NCI-H2107 treated with DMSO at 0.1 percent for 48 hours (cell line): ENCODE data around the gene ATP5F1D.

Experiments
- DNase-seq: peaks from one replicate; lab custom pipeline; 2025; ENCODE audit not compliant: unreplicated experiment; lab: John Stamatoyannopoulos, UW

The ATP5F1D gene

DNA sequence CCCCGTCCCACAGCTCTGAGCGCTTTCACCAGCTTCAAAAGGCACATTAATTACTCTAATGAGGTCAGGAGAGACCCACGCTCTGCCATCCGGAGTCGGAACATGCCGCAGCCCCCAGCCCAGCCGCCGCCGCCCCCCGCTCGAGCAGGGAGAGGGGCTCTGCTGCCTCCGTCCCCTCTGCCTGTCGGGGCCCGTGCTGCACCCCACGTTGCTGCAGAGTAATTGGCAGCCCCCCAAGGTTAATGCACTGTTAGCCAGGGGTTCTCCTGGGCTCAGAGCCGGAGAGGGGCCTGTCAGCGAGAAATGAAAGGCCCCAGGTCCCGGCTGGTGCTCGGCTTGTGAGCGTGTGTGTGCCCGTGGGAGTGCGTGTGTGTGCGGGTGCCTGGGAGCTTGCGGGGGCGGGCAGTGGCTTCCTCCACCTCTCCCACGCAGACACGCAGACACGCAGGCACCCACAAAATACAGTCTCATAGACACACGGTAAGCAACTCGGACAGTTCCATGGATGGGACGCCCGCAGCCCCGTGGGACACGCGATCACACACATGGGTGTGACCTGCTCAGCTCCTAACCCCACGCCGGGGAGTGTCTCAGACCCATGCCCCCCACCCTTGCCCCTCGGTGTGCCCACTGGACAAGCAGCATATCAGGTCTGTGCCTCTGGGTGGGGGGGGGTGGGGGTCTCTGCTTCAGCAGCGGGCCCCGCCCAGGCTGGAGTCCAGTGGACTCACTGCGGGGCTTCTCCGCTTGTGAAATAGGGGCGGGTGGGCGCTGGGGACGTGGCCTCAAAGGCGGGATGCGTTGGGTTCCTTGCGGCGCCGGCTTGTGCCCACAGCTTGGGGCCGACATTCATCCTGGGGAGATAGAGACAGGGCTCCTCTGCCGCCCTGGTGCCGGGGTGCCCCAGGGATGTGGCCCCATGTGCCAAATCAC is 39.4 kb downstream of the ATP5F1D start:
- no peak for DNase-seq

DNA sequence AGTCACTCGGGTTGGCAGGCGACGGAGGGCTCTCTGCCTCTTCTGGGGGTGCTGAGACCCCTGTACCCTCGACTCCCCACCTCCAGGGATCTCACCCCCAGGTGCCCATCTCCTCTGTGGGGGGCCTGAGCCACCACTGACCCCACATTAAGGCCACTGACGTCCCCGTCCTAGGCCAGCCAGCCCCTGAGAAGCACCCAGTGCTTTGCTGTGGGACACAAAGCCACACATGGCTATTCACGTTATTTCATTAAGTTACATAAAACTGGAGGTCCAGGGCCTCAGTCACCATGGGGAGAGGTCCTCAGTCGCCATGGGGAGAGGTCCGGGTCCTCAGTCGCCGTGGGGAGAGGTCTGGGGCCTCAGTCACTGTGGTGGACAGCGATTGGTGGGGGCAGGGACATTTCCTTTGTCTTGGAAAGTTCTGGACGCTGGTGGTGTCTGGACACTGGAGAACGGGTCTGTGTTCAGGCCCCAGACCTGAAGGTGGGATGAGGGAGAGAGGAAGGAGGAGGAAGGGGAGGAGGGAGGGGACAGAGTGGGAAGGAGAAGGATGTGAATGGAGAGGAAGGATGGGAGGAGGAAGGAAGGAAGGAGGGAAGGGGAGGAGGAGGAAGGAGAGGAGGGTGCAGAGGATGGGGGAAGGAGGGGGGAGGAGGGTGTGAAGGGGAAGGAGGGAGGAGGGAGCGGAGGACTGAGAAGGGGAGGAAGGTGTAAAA is 40.2 kb downstream of the ATP5F1D start:
- DNase-seq = no peak

DNA sequence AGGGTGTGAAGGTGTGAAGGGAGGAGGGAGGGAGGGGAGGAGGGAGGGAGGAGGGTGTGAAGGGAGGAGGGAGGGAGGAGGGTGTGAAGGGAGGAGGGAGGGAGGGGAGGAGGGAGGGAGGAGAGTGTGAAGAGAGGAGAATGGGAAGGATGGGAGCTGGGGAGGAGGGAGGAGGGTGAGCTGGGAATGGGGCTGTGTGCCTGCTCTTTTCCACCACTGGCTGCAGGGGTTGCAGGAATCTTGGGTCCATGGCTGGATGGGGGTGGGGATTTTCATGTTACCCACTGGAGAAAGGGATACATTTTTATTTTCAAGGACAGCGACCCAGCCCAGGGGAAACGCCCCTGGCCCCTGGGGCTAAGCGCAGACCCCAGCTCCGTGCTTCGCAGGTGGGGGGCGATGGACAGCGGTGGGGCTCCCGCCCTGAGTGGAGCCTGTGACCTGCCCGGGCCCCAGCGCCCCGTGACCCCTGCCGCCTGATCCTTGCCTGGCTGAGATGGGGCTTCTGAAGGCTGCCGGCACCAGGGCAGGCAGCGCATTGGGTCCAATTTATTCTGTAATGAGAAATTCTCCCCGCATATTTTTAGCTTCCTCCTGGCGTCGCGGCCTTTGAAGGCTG is 41.1 kb downstream of the ATP5F1D start:
- DNase-seq = no peak

DNA sequence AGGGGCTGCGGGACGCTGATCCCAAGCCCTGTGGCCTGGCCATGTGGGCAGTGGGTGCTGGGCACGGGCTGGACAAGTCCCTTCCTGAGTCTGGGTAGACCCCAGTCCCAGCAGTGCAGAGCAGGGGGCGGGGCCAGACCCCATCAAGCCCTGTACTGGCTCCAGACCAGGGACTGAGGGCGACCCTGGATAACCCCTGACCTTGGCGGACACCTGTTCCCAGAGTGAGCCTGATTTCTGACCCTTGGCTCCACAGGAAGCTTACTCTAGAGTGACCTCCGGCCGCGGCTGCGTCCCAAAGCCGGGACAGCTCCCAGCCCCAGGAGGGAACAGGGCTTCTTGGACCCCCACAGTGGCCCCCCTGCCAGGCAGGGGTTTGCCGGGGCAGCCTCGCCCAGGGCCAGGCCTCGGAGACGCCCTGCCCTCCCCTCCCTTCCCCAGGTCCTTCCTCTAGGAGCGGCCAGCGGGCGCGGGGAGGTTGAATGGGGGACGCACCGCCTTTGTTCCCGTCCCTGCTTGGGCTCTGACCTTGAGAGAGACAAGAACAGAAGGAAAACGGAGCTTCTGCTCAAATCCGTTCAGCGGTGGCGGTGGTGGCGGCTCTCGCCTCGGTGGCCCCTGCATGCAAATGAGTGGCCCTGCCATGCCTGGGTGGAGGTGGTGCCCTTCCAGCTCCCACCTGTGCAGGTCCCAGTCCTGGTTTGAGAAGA is 41.8 kb downstream of the ATP5F1D start:
- DNase-seq = no peak

DNA sequence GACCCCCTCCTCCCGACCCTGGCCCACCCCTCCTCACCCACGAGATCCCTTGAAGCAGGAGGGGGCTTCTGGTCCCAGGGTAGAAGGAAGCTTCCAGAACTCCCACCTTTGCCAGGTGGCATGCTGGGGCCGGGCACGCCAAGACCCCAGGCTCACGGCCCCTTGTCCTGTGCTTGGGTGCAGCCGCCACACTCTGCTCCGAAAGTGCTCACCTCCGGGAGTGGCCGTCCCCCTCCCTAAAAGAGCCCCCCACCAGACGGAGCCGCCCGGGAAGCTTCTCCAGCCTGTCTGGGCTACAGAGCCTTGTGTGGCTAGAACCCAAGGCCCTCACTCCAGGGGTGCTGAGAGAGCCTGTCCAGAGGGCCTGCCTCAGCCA is 42.4 kb downstream of the ATP5F1D start:
- no peak for DNase-seq

DNA sequence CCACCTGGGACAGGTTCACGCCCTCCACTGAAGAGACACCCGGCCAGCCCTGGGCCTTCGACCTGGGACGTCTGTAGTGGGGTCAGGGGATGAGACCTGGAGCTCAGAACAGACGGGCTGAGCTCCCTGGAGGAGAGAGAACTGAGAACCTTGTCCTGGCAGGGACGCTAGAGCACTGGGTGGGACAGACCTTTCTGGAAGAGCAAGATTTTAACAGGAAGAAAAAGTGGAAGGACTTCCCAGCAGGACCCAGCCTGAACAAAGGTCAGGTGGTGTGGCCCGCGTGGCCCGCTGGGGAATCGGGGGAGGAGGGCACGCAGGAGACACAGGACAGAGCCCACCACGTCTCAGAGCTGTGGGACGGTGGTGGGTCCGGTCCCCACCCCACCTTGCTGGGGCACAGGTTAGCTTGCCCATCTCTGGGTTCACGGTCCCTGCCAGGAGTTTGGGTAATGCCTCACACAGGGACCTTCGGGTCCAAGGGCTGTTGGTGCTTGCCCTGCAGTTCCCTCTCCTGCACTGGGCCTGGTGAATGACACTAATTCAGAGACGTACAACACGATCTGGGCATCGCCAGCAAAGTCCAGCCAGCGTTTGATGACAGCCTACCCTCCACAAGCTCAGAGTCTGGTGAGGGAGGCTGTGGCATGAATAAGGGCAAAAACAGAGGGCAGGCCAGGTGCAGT is 42.9 kb downstream of the ATP5F1D start:
- no peak for DNase-seq

DNA sequence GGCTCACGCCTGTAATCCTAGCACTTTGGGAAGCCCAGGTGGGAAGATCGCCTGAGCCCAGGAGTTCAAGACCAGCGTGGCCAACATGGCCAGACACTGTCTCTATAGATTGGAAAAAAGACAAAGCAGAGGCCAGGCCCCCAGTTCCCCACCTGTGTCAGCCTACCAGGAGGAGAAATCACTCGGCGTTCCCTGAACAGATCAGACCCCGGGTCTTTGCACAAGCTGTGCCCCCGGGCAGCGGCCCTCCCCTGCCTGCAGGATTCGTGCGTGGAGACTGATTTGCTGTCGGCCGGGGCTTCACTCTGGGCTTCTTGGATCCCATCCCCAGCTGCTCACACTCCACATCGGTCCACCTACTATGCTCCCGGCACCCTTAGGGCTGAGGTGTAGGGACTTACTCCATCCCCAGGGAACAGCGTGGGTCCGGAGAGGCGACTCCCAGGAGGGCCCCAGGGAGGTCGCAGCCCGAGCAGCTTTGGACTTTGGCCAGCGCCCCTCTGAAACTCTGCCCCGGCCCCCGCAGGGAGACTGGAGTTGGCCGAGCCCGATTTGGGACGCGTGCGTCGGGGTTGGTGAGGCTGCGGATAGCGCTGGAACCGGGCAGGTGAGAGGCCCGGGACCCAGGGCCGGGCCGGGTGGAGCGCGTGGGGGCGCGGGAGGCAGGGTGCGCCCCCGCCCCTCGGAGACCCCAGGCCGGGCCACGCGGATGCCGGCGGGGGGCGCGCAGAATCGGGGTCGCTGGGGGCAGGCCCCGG is 43.6 kb downstream of the ATP5F1D start:
- no peak for DNase-seq

DNA sequence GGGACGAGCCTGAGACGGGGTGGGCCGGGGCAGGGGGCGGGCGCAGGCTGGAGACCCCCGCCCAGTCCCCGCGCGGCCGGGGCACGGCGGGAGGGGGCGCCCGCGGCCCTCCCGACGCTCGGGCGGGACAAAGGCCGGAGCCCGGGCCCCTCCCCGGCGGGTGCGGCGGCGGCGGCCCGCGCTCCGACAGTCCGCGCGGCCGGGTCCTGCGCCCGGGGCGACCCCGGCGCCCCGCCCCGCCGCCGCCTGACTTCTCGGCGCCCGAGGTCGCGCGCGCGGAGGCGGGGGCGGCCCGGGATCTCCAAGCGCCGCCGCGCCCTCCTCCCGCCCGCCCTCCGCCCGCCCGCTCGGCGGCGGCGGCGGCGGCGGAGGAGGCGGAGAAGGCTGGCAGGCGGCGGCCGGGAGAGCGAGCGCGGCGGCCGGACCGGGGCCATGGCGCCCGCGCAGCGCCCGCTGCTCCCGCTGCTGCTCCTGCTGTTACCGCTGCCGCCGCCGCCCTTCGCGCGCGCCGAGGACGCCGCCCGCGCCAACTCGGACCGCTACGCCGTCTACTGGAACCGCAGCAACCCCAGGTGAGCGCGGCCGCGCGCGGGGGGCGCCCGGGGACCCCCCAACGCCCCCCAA is 44.3 kb downstream of the ATP5F1D start, which contains the start of gene EFNA2:
EFNA2 (plus strand) TSS at position 137 of the 624 bp plus-strand sequence; CDS start at position 433, 296 bp downstream.
- no peak for DNase-seq

DNA sequence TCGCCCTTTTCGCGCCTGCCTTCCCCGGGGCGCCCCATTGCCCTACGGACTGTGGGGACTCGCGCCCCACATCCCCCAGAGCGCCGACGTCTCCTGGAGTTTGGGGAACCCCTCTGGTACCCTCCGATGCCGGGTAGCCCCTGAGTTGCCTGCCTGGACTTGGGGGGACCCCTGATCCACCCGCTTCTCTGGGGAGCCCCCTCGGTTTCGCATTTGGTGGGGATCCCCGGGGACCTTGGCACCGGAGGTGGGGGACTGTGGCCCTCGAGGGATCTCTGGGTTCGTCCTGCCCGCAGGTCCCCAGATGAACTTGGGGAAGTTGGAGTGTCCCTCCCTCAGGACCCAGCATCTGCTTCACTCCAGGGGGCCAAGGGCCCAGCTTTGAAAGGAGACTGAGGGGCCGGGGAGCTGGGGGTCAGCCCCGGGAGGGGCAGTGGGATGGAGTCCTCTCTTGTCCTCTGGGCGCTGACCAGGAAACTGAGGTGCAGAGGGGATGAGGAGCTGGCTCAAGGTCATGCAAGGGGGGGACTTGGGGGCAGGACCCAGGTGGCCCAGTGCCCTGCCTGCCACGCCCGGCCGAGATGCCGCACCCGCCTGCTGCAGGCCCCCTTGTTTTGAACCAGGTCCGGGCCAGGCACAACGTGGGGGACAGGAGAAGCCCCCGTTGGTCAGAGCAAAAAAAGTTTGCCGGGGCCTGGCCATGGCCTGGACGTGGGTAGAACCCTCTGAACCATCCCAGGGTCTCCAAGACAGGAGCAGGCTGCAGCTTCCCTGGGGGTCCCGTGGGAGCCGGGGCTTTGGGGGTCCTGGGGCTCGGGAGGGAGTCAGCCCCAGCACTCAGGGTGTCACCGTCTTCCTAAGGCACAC is 45.2 kb downstream of the ATP5F1D start:
- no peak for DNase-seq

DNA sequence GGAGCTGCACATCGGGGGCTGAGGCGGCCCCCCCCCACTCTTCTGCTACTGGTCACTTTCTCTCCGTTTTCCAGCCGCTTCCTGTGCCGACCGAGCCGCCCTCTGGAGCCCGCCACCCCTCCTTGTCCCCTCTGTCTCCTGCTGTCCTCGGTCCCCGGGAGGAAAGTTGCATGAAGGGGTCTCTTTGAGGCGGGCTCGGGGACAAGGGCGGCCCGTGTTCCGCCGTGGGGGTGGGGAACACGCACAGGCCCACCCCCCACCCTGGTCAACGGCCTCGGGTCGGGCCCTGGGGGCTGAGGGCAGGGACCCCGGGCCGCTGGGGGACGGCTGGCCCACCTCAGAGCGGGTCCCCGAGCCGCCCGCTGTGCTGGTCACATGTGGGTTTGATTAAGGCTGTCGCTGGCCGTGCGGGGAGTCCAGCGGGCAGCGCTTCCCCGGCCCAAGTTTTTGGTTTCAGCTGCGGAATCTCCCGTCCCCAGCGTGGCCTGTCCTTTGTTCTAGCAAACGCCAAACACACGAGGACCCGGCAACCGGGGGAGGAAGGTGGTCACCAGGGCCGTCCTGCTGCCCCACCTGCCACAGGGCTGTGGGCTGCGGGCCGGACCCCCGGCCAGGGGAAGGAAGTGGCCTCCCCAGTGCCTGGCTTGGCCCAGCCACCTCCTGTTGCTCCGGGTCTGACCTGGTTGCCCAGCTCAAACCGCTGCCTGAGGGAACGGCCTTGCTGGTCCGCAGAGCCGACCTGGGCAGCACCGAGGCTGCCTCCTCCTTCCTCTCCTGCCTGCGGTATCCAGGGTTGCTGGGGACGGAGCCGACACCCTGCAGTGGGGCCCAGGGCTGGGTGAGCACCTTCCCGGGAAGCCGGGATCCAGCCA is 46.0 kb downstream of the ATP5F1D start:
- no peak for DNase-seq

DNA sequence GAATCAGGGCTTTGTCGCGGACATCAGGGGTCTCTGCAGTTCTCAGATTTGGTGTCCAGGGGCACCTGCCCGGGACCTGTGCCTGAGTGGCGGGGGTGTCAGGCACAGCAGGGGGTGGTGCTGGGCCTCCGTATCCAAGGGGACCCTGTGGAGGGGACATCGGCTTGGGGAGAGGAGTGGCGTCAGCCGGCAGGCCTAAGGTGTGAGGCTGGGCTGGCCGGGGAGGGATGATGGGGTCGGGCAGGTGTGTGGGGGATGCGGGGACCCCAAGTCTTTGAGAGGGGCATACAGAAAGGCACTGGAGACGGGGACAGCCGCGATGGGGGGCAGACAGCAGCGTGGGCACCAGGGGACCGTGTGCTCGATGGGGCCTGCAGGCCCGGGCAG is 46.7 kb downstream of the ATP5F1D start:
- no peak for DNase-seq

DNA sequence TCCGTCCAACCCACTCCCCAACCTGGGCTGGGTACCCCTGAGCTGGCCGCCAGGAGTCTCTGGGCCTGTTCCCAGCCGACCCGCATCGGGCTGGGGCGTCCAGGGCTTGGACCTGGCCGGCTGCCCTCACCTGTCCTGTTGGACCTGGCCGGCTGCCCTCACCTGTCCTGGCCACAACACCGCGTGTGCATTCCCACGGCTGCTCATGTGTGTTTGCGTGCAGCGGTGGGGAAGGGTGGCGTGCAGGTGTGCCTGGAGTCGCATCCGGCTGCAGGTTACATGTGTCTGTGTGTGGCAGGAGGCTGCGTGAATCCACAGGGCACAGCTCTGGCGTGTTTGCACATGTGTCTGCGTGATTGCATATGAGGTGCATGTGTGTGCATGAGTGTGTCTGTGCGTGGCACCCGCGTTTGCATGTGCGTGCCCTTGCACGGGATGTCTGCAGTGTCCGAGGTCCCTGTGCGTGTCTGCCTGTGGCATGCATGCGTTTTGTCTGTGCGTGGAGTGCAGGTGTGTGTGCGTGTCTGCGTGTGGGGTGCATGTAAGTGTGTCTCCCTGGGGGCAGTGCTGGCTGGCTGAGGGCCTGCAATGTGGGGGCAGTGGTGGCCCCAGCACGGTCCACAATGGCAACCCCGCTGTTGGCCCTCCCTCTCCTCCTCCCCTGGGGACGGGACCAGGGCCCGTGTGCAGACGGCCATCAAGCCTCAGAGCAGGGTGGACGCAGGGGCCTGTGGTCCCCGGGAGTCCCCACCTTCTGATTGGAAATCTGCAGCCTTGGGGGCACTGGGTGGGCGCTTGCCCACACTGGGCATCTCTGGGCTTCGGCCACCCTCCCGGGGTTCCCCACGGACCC is 47.5 kb downstream of the ATP5F1D start:
- no peak for DNase-seq

DNA sequence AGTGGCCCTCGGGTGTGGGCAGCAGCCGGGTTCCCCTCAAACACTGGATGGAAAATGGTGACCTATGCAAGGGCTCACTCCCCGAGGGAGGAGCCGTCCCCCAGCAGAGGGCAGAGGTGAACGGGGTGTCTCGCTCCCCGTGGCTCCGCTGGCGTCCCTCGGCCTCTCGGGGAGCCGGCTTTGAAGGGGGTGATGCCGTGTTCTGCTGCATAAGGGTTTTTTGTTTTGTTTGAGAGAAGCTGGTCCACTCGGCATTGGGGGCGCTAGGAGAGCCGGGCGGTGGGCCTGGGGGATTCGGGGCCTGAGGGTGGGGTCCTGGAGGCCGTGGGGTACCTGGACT is 48.1 kb downstream of the ATP5F1D start:
- DNase-seq = no peak

DNA sequence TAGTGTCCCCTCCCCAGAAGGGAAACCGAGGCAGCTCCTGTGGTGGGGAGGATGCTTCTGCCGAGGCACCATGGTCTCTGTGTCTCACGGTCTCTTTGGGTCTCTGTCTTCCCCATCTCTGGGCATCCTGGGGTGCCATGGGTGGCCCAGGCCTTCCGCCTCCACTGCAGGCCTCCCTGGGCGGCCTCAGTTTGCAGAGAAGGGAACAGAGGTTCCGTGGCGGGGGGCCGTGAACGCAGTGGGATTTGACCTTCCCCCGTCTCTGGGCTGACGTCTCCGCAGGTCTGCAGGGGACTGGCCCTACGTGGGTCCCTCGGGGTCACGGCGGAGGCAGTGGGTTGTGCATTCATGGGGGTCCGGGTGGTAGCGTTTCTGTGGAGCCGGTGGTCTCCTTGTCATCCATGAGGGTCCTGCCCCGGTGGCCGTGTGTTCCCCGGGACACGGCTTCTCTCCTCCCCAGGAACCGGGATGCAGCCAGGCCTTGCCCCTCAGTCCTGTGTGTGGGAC is 48.7 kb downstream of the ATP5F1D start:
- no peak for DNase-seq

DNA sequence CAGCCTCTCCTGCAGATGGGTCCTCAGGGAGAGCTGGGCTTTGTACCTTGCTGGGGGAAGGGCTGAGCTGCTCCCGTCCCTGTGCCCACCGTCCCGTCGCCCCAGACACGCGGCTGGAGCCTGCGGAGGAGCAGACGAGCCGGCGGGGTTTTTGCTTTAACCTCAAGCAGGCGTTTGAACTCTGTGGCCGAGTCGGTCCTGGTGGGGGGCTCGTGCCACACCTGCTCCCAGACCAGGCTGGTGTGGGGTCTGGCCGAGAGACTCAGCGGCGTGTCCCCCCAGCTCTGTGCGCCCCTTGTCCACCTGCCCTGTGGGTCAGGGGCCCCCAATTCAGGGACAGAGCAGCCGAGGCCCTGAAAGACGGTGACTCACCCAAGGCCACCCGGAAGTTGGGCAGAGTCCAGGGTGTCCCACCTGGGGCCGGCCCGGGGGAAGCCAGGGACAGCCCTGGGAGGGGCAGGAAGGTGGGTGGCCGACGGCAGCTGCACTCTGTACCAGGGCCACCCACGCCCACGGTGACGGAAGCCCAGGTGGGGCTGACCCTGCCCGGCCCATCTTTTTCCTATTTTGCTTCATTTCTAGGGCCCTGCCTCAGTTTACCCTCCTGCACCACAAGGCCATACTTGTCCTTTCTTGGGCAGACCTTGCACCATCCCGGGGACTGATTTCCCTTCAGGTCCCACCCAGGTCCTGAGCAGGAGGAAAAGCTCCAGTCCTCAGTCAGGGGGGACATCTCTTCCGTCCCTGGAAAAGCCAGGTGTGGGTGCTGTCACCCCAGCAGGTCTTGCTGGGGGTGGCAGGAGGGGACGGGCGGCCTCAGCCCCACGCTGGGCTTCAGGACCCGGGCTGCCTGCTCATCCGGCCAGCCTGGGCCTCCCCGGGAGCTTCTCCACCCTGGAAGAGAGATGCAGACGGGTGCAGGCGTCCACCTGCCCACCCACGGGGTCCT is 49.4 kb downstream of the ATP5F1D start:
- no peak for DNase-seq
